Thoracic aorta (tissue), 2 donors: ENCODE measurements around the gene EXOC3L4. TPM values are rescaled to one million over a fixed set of nuclear protein-coding genes. Genes with fewer than 3 reads are reported as not detected.

Experiments used
- ATAC-seq: fragments of 150-250 bp; one replicate; pipeline ENCODE4 v1.8.0; 2017; ENCODE audit warnings: low read depth; ENCODE audit not compliant: insufficient number of reproducible peaks, low FRiP score
- DNase-seq: peaks from one replicate; pipeline ENCODE4 v3.0.0-alpha.2; 2020; ENCODE audit warnings: low spot score
- H3K27ac ChIP-seq, 2 donors: fragments of 200-600 bp; sonication (generic); 1 replicate in 1 of 2; 2 replicates in 1 of 2; pipeline ENCODE4 v1.5.1; 2016; ENCODE audit warnings: mild to moderate bottlenecking in 2 of 2, moderate library complexity in 2 of 2
- H3K27me3 ChIP-seq: fragments of 200-600 bp; sonication (generic); replicated peaks from 2 replicates; pipeline ENCODE4 v1.6.0; 2016; ENCODE audit warnings: mild to moderate bottlenecking; ENCODE audit not compliant: insufficient read depth
- H3K36me3 ChIP-seq: fragments of 200-600 bp; sonication (generic); one replicate; pipeline ENCODE4 v1.5.1; 2016
- H3K4me1 ChIP-seq, 2 donors: fragments of 200-600 bp; sonication (generic); 1 replicate in 1 of 2; 2 replicates in 1 of 2; pipeline versions ENCODE4 v1.5.1 to v1.6.0; 2016; ENCODE audit warnings: low read depth in 2 of 2, mild to moderate bottlenecking in 1 of 2; ENCODE audit not compliant: control insufficient read depth in 1 of 2
- H3K4me3 ChIP-seq: fragments of 200-600 bp; sonication (generic); 2 replicates; pipeline ENCODE4 v1.5.1; 2016; ENCODE audit warnings: mild to moderate bottlenecking
- H3K9me3 ChIP-seq: fragments of 200-600 bp; sonication (generic); 2 replicates; pipeline ENCODE4 v1.5.1; 2016
- CTCF ChIP-seq: fragments of 200-600 bp; sonication (generic); IDR thresholded peaks from one replicate; pipeline ENCODE4 v1.5.1; 2019; ENCODE audit warnings: antibody characterized with exemption
- total RNA-seq, 2 donors: library from RNA; depleted of rRNA; stranded (reverse); fragments of >200 nt; gene quantifications; one replicate each; pipeline versions ENCODE4 v1.1.0 to v1.2.3, GENCODE V29; 2016

Gene EXOC3L4
- total RNA-seq, 2 donors from 2014 or later: not detected

DNA sequence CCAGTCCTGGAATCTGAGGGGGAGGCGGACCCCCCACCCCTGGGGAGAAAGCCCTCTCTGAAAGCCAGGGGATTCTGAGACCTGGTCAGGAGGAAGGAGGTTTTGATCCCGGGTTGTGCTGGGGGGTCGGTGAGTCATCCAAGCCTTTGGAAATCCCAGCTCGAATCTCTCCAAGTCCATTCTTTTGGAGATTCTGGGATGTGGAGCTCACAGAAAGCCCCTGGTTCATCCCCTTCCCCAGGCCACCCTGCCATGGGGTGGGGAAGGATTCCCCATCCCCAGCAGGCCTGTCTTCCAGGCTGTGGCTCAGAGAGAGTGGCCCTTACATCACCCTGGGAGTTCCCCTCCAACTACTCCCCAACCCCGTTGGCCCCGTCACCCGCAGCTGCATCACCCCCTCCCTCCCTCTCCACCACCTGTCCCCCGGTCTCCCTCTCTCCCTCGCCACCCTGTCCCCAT lies 14.3 kb downstream of the EXOC3L4 start:
- no peak for DNase-seq
- H3K27me3 ChIP-seq: peaks cover 9% of the 10 kb centered on the region

GRCh38 chr14:103109535-103110441 lies 15.3 kb downstream of the EXOC3L4 start:
- ATAC-seq: no peak
- Histone ChIP-seq H3K36me3 (no peaks in the 10 kb centered on the region), H3K4me1 (peaks cover 11 to 23% of the 10 kb centered on the region in 2 donors), H3K27me3 (peaks cover 2% of the 10 kb centered on the region), H3K9me3 (no peaks in the 10 kb centered on the region), H3K27ac (no peak overlapping the region), H3K4me3 (no peak overlapping the region)
- TF ChIP-seq CTCF: no peak
- no peak for DNase-seq

More for the DNA sequence above, 14.3 kb downstream of the EXOC3L4 start:
- Histone ChIP-seq H3K36me3 (no peaks in the 10 kb centered on the region), H3K4me3 (no peak overlapping the region), H3K4me1 (peaks cover 11 to 33% of the 10 kb centered on the region in 2 donors), H3K9me3 (no peaks in the 10 kb centered on the region), H3K27ac (no peak overlapping the region)
- no peak for TF ChIP-seq CTCF
- no peak for ATAC-seq

- no peaks in the 10 kb centered on the region for H3K36me3 ChIP-seq
- DNase-seq (no peak), ATAC-seq (peak; percentile 29)
- peaks cover 11 to 19% of the 10 kb centered on the region in 2 donors for H3K4me1 ChIP-seq
- no peaks in the 10 kb centered on the region for H3K27me3 ChIP-seq
- H3K27ac ChIP-seq: no peak overlapping the region
- no peaks in the 10 kb centered on the region for H3K9me3 ChIP-seq
- H3K4me3 ChIP-seq: no peak overlapping the region
- no peak for TF ChIP-seq CTCF
Measured at GRCh38 chr14:103110681-103111231, 16.2 kb downstream of the EXOC3L4 start.

DNA sequence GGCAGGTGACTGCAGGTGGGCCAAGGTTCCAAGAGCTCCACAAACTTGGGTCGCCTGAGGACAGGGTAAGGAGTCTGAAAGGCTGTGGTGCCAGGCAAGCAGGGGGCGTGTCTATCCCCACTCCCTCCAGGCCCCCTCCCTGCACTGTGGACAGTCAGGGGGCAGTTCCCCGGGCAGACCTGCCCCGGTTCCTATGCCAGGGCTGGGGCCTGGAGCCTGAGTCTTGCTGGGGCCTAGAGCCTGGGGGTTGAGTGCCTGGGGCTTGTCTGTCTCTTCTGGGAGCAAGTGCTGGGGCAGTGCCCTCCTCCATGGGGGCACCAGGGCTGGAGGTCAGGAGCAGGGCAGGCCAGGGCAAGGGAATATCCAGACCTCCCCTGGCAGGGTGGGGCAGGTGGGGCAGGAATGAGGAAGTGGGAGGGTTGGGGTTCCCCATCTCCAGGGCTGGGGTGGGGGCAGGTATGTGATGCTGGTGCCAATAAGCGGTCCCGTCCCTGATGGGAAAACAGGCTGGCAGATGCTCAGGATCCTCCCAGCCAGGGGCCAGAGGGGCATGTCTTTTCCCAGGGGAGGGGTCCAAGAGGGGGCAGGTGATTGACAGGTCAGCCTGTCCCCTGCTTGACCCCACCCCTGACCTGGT lies 16.8 kb downstream of the EXOC3L4 start:
- H3K9me3 ChIP-seq: no peaks in the 10 kb centered on the region
- no peak for TF ChIP-seq CTCF
- no peak overlapping the region for H3K4me3 ChIP-seq
- H3K27me3 ChIP-seq: no peaks in the 10 kb centered on the region
- no peak for ATAC-seq
- no peaks in the 10 kb centered on the region for H3K36me3 ChIP-seq
- H3K4me1 ChIP-seq: peaks cover 11 to 19% of the 10 kb centered on the region in 2 donors
- no peak for DNase-seq
- no peak overlapping the region for H3K27ac ChIP-seq
